ENCODE measurements around the gene TFB1M. TPM values are rescaled to one million over a fixed set of nuclear protein-coding genes. Genes with fewer than 3 reads are reported as not detected.
A peak's percentile ranks its signal among the peaks of the same experiment; 100 is the strongest.
"Not testable (repeated sequence)": the region's sequence is repeated elsewhere in the genome, so short reads cannot be mapped to it uniquely, and the experiment has no call there.

The TFB1M gene
- total RNA-seq, 1 donor from 2014 or later: 41.4 TPM

GRCh38 chr6:155325700-155326516, 11.6 kb upstream of the TFB1M start:
- no peak for DNase-seq
- intact Hi-C loops (cut with micrococcal nuclease): loop anchor here (5.0 to 10.0 kb wide), 3 partner anchors 381 to 1949 kb away; no protein-coding TSS in a partner anchor
- Mint-ChIP-seq H3K27me3 (no peaks in the 10 kb centered on the region), H3K36me3 (ENCODE audit: low read depth) (no peaks in the 10 kb centered on the region), H3K9me3 (peaks cover 4% of the 10 kb centered on the region), H3K27ac (no peak overlapping the region), H3K4me3 (no peak overlapping the region), H3K4me1 (peaks cover 22% of the 10 kb centered on the region)

- DNase-seq: no peak
- H3K4me1 Mint-ChIP-seq: peaks cover 14% of the 10 kb centered on the region
- no peak overlapping the region for H3K4me3 Mint-ChIP-seq
- intact Hi-C loops (cut with micrococcal nuclease): loop anchor here (5.0 to 10.0 kb wide), 3 partner anchors 382 to 1950 kb away; no protein-coding TSS in a partner anchor
- H3K27ac Mint-ChIP-seq: no peak overlapping the region
- H3K27me3 Mint-ChIP-seq: no peaks in the 10 kb centered on the region
- H3K36me3 Mint-ChIP-seq (ENCODE audit: low read depth): no peaks in the 10 kb centered on the region
- no peaks in the 10 kb centered on the region for H3K9me3 Mint-ChIP-seq
Observed at GRCh38 chr6:155324993-155325392, 10.7 kb upstream of the TFB1M start.

DNA sequence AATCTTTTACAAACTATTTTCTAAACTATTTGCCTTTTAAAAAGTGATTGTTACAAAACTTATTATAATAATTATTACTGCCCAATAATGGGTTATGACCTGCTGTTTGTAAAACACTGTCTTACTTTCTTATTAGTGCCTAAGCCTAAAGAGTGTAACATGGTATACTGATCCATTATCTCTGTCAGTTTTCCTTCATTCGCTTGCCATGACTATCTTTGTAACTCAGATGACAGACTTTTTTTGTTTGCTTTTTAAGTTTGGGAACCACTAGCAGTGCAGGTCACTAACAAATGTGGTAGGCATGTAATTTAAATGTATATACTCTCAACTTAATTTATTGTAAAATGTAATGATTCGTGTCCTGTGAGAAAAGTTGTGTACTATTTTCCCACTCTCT, 9.9 kb upstream of the TFB1M start:
- Mint-ChIP-seq H3K36me3 (ENCODE audit: low read depth) (no peaks in the 10 kb centered on the region), H3K9me3 (no peaks in the 10 kb centered on the region), H3K27ac (no peak overlapping the region), H3K4me3 (no peak overlapping the region), H3K4me1 (peaks cover 16% of the 10 kb centered on the region), H3K27me3 (no peaks in the 10 kb centered on the region)
- no peak for DNase-seq
- intact Hi-C loops (cut with micrococcal nuclease): loop anchor here (10.0 kb wide), 2 partner anchors 1241 to 1951 kb away; no protein-coding TSS in a partner anchor

- no peaks in the 10 kb centered on the region for H3K9me3 Mint-ChIP-seq
- no peak overlapping the region for H3K27ac Mint-ChIP-seq
- no peak overlapping the region for H3K4me3 Mint-ChIP-seq
- intact Hi-C loops (cut with micrococcal nuclease): loop anchor here (5.0 to 10.0 kb wide), 4 partner anchors 1245 to 1955 kb away; no protein-coding TSS in a partner anchor
- H3K4me1 Mint-ChIP-seq: peaks cover 12% of the 10 kb centered on the region
- no peaks in the 10 kb centered on the region for H3K36me3 Mint-ChIP-seq (ENCODE audit: low read depth)
- no peak for DNase-seq
- H3K27me3 Mint-ChIP-seq: peaks cover 2% of the 10 kb centered on the region
Observed at GRCh38 chr6:155319902-155320301, 5.6 kb upstream of the TFB1M start.

- Mint-ChIP-seq H3K4me3 (no peak overlapping the region), H3K9me3 (no peaks in the 10 kb centered on the region), H3K4me1 (peaks cover 23% of the 10 kb centered on the region), H3K36me3 (ENCODE audit: low read depth) (peaks cover 10% of the 10 kb centered on the region), H3K27me3 (peaks cover 2% of the 10 kb centered on the region), H3K27ac (no peak overlapping the region)
- intact Hi-C loops (cut with micrococcal nuclease): loop anchor here (5.0 to 10.0 kb wide), 2 partner anchors 1368 to 1465 kb away; no protein-coding TSS in a partner anchor
- DNase-seq: no peak
Observed at GRCh38 chr6:155317186-155317585, 2.9 kb upstream of the TFB1M start.

- H3K27ac Mint-ChIP-seq: no peak overlapping the region
- H3K36me3 Mint-ChIP-seq (ENCODE audit: low read depth): peaks cover 16% of the 10 kb centered on the region
- no peak for DNase-seq
- intact Hi-C loops (cut with micrococcal nuclease): loop anchor here (5.0 to 10.0 kb wide), 2 partner anchors 1368 to 1466 kb away; no protein-coding TSS in a partner anchor
- peaks cover 26% of the 10 kb centered on the region for H3K4me1 Mint-ChIP-seq
- peaks cover 2% of the 10 kb centered on the region for H3K27me3 Mint-ChIP-seq
- H3K9me3 Mint-ChIP-seq: no peaks in the 10 kb centered on the region
- H3K4me3 Mint-ChIP-seq: no peak overlapping the region
Observed at GRCh38 chr6:155316419-155316818, 2.1 kb upstream of the TFB1M start.

GRCh38 chr6:155315516-155315871, 1.2 kb upstream of the TFB1M start:
- H3K9me3 Mint-ChIP-seq: no peaks in the 10 kb centered on the region
- peaks cover 27% of the 10 kb centered on the region for H3K4me1 Mint-ChIP-seq
- no peak for DNase-seq
- peaks cover 2% of the 10 kb centered on the region for H3K27me3 Mint-ChIP-seq
- peak overlapping the region; percentile 98 for H3K27ac Mint-ChIP-seq
- peak overlapping the region; percentile 99 for H3K4me3 Mint-ChIP-seq
- intact Hi-C loops (cut with micrococcal nuclease): loop anchor here (2.0 to 10.0 kb wide), 3 partner anchors 145 to 1467 kb away; no protein-coding TSS in a partner anchor
- H3K36me3 Mint-ChIP-seq (ENCODE audit: low read depth): peaks cover 18% of the 10 kb centered on the region

GRCh38 chr6:155314773-155315515, 660 bp upstream of the TFB1M start:
- peaks cover 21% of the 10 kb centered on the region for H3K36me3 Mint-ChIP-seq (ENCODE audit: low read depth)
- no peak for DNase-seq
- peak overlapping the region; percentile 98 for H3K27ac Mint-ChIP-seq
- intact Hi-C loops (cut with micrococcal nuclease): loop anchor here (1.0 to 10.0 kb wide), 6 partner anchors 103 to 1467 kb away; partner anchors contain the start of gene SCAF8
- peak overlapping the region; percentile 99 for H3K4me3 Mint-ChIP-seq
- H3K9me3 Mint-ChIP-seq: no peaks in the 10 kb centered on the region
- H3K4me1 Mint-ChIP-seq: peaks cover 28% of the 10 kb centered on the region
- peaks cover 2% of the 10 kb centered on the region for H3K27me3 Mint-ChIP-seq

DNA sequence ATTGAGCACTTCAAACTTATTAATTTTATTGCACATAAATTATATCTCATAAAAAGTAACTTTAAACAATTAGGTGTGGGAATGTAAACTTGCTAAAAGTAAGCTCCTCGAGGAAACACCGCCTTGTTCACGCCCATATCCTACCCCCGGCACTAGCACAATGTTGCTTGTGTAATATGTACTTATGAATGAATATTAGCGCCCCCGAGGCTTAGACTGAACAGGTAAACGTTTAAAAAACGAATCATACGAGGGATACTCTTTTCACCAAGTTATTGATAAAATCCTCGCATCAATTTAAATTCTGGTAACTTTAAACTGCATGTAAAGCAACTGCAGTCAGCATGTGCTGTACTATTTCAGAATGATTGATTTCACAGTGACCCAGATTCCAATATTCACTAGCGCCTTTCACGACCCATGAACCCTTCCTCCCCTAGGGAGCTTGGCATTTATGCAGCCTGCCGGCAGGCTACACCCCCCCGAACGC, 637 bp downstream of the TFB1M start:
- peak; percentile 67 for DNase-seq

GRCh38 chr6:155312950-155313349, 1.3 kb downstream of the TFB1M start:
- H3K9me3 Mint-ChIP-seq, DNase-seq, H3K27me3 Mint-ChIP-seq: not testable (repeated sequence)
- H3K36me3 Mint-ChIP-seq (ENCODE audit: low read depth): peaks cover 30% of the 10 kb centered on the region
- H3K4me1 Mint-ChIP-seq: peaks cover 31% of the 10 kb centered on the region
- intact Hi-C loops (cut with micrococcal nuclease): loop anchor here (5.0 to 10.0 kb wide), 2 partner anchors 581 to 1372 kb away; partner anchors contain the start of gene SCAF8
- peak overlapping the region; percentile 99 for H3K4me3 Mint-ChIP-seq
- peak overlapping the region; percentile 20 for H3K27ac Mint-ChIP-seq

More for the DNA sequence above, 637 bp downstream of the TFB1M start:
- H3K27ac Mint-ChIP-seq: peak overlapping the region; percentile 98
- peaks cover 26% of the 10 kb centered on the region for H3K36me3 Mint-ChIP-seq (ENCODE audit: low read depth)
- no peaks in the 10 kb centered on the region for H3K9me3 Mint-ChIP-seq
- H3K4me3 Mint-ChIP-seq: peak overlapping the region; percentile 99
- peaks cover 29% of the 10 kb centered on the region for H3K4me1 Mint-ChIP-seq
- intact Hi-C loops (cut with micrococcal nuclease): loop anchor here (1.0 to 10.0 kb wide), 5 partner anchors 105 to 1371 kb away; partner anchors contain the start of gene SCAF8
- H3K27me3 Mint-ChIP-seq: peaks cover 2% of the 10 kb centered on the region

DNA sequence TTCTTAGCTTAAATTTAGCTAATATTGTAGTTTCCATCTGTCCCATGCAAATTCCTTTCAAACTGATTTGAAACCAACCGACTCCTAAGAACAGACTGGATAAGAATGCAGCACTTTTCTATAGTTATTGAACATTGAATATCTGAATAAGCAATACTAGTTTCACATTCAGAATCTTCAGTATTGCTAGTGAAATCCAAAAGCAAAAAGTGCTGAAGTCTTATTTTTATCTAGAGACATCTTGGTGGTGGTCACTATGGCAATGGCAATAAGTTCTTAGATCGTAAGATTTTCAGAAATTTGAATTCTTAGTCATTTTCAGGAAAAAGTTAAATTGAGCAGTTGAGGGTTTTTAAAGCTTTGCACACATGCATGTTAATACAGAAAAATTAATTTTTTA, 2.7 kb downstream of the TFB1M start:
- intact Hi-C loops (cut with micrococcal nuclease): loop anchor here (5.0 to 10.0 kb wide), 2 partner anchors 579 to 1373 kb away; partner anchors contain the start of gene SCAF8
- Mint-ChIP-seq H3K4me3 (no peak overlapping the region), H3K4me1 (peaks cover 31% of the 10 kb centered on the region), H3K9me3 (no peaks in the 10 kb centered on the region), H3K27ac (no peak overlapping the region), H3K27me3 (no peaks in the 10 kb centered on the region), H3K36me3 (ENCODE audit: low read depth) (peaks cover 39% of the 10 kb centered on the region)
- no peak for DNase-seq

DNA sequence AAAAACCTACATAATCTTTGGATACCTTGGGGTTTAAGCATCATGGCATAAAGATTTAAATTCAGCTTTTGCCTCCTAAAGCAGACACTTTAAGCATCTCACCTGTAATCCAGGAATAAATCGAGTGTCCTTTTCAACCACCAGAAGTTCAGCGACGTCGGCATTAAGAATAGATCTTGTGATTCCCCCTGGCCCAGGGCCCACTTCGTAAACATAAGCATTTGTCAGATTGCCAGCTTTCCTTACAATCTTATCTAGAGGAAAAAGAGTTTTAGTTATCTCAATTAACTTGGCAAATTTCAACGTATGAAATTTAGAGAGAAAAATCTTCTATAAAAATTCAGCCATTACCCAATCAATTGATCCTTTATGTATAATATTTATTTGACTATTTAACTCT, 3.2 kb downstream of the TFB1M start:
- H3K4me1 Mint-ChIP-seq: peaks cover 31% of the 10 kb centered on the region
- intact Hi-C loops (cut with micrococcal nuclease): loop anchor here (5.0 to 10.0 kb wide), 2 partner anchors 579 to 1374 kb away; partner anchors contain the start of gene SCAF8
- no peak overlapping the region for H3K27ac Mint-ChIP-seq
- H3K27me3 Mint-ChIP-seq: no peaks in the 10 kb centered on the region
- peak; percentile 41 for DNase-seq
- H3K9me3 Mint-ChIP-seq: no peaks in the 10 kb centered on the region
- H3K4me3 Mint-ChIP-seq: no peak overlapping the region
- H3K36me3 Mint-ChIP-seq (ENCODE audit: low read depth): peaks cover 43% of the 10 kb centered on the region

GRCh38 chr6:155310596-155310995, 3.7 kb downstream of the TFB1M start:
- Mint-ChIP-seq H3K4me3 (no peak overlapping the region), H3K27me3 (no peaks in the 10 kb centered on the region), H3K9me3 (no peaks in the 10 kb centered on the region), H3K4me1 (peaks cover 31% of the 10 kb centered on the region), H3K27ac (no peak overlapping the region), H3K36me3 (ENCODE audit: low read depth) (peaks cover 43% of the 10 kb centered on the region)
- no peak for DNase-seq
- intact Hi-C loops (cut with micrococcal nuclease): loop anchor here (5.0 to 10.0 kb wide), 2 partner anchors 578 to 1374 kb away; partner anchors contain the start of gene SCAF8
